Adipose tissue (tissue), 3 donors: ENCODE measurements around the gene CCDC112. TPM values are rescaled to one million over a fixed set of nuclear protein-coding genes. Genes with fewer than 3 reads are reported as not detected.

ENCODE experiments used
- H3K27ac ChIP-seq: one replicate; pipeline ENCODE4 v1.5.1; 2013; ENCODE audit warnings: low read depth, low read length
- WGBS, 3 donors: extraction: QIAGEN DNeasy Blood & Tissue Kit; methylation state at CpG; one replicate each; pipeline ENCODE4 v1.1.7; 2013; 5-methylcytosine and 5-hydroxymethylcytosine counted together
- polyA plus RNA-seq, 3 donors: library from polyadenylated mRNA; stranded (reverse); fragments of 200-250 nt; gene quantifications; one replicate each; pipeline ENCODE4 v1.2.3, GENCODE V29; 2013
- donor health status: healthy with polysubstance abuse.
- donor health status: Bipolar disorder and iron deficiency.
- donor health status: healthy.

The CCDC112 gene
- polyA plus RNA-seq, 3 donors = 1.1 to 9.7 (median 1.8) TPM

- 91 to 100% (median 95%) methylated on average over 1 of the region's 1 CpG for WGBS, 3 donors
Measured at GRCh38 chr5:115227281-115227680, 69.2 kb downstream of the CCDC112 start.

More at GRCh38 chr5:115227281-115227680, 69.2 kb downstream of the CCDC112 start:
- H3K27ac ChIP-seq = no peak overlapping the region

Other genes starting within 250 kb of the CCDC112 start
- gene TRIM36, start 126.7 kb downstream of the CCDC112 start, polyA plus RNA-seq = under 1 TPM; 0.45 to 0.64 (median 0.56) TPM
- 1 to 10 TPM; 2.7 to 8.7 (median 7.0) TPM for gene PGGT1B, start 33.8 kb downstream of the CCDC112 start, polyA plus RNA-seq
- gene FEM1C, start 248.1 kb upstream of the CCDC112 start, polyA plus RNA-seq = 1 to 10 TPM; 4.2 to 9.7 (median 9.2) TPM